GM19452 (cell line): Measurements from ENCODE around the gene MRPS12.
"Not testable (repeated sequence)": the region's sequence is repeated elsewhere in the genome, so short reads cannot be mapped to it uniquely, and the experiment has no call there.

Experiments
- ATAC-seq: cut with Tn5 transposase; IDR thresholded peaks from one replicate; pipeline ENCODE4 v1.9.1; 2021; ENCODE audit not compliant: unreplicated experiment

MRPS12 gene

DNA sequence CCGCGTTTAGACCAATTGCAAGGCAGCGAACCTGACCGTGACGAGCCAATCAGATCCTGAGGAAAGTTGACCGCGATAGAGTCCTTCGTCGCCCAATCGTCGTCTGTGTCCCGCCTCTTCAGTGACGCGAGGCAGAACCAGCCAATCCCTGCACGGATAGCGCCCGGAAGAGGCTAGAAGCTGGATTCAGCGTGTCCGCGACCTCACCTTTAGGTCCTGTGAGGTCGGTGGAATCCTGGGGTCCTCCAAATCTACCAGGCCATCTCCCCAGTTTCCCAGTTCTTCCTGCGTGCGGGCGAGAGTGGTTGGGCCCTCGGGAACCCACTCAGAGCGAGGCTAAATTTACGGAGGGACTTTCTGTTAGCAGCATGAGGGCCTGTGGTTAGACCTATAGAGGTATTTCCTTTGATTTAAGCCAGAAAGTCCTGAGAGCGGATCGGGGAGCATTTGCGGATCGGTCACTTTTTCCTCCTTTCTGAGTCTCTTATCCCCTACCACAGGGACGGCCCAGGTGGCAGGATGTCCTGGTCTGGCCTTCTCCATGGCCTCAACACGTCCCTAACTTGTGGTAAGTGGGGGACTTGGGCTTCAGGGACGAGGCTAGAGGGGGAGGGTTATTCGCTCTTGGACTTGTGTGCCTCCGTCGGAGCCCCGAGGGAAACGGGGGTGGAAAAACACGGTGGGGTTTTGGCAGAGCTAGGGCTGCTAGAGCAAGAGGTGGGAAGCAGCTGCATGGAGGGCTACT lies at the start of gene MRPS12:
Gene MRPS12, plus strand, starts transcription at position 169 of the 745 bp plus-strand sequence. Its CDS starts 351 bp downstream, at position 520.
- ATAC-seq, result peak; percentile 92

DNA sequence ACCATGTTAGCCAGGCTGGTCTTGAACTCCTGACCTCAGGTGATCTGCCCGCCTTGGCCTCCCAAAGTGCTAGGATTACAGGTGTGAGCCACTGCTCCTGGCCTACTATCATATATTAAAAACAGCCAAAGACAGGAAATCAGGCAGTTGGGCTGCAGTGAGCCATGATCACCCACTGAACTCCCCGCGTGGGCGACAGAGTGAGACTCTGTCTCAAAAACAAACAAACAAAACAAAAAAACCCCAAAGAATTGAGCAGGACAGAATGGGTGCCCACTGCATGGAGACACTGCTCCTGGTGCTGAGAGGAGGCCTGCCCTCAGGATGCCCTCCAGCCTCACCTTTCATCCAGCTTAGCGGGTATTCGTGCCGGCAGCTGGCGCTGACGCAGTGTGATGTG lies 47.5 kb upstream of the MRPS12 start:
- no peak for ATAC-seq

DNA sequence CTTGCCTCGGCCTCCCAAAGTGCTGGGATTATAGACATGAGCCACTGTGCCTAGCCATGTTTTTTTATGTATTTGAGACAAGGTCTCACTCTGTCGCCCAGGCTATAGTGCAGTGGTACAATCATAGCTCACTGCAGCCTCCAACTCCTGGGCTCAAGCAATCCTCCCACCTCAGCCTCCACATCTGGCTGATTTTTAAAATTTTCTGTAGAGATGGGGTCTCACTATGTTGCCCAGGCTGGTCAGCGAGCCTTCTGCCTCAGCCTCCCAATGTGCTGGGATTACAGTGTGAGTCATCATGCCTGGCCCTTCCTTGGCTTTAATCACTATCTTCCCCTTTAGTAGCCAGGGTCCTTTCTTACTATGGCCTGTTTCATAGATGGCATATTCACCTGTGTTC lies 46.1 kb upstream of the MRPS12 start:
- not testable (repeated sequence) for ATAC-seq

DNA sequence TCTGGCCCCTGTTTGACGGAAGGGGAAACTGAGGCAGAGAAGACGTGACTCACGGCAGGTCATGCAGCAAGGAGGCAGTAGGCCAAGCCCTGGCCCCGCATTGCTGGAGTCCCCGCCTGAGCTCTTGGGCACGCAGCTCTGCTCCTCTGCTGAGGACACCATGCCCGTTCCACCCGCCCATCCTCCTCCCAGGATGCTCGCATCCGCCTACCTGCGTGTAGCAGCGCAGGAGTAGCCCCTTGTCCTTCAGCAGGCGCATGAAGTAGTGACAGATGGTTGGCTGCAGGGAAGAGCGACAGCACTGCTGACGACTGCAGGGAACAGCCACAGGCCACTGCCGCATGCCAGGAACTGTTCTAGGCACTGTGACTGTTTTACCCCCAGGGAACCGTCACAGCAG lies 41.9 kb upstream of the MRPS12 start:
- ATAC-seq, result no peak

DNA sequence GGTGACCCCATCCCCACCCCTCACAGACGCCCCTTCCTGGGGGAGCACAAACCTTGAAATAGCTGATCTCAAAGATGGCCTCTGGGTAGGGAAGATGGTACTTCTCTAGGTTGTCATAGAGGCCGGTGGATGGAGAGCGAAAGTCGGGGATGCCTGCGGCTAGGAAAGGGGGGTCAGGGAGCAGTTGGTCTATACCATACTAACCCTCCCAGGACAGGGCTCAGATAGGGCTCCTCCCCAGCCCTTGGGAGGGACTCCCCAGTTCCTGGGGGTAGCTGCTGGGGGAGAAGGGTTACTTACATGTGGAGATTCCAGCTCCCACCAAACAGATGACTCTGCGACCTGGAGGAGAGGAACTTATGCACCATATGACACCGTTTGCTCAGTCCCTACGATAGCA lies 40.9 kb upstream of the MRPS12 start:
- no peak for ATAC-seq

DNA sequence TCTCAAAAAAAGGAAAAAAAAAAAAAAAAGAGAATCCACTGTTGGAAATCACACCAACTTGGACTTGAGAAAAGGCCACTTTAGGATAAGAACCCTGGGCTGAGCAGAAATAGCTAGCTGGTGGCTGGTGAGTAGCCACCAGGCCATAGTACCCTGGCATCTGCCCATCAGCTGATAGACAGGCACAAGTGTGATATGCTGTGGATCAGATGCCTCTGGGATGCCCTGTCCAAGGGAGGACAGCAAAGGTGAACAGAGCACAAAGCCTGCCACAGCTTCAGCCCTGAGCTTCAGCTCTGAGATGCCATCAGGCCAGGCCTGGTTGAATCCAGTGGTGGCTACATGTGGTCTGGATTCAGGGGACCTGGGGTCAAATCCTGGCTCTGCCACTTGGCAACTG lies 40.1 kb upstream of the MRPS12 start:
- ATAC-seq, result no peak

DNA sequence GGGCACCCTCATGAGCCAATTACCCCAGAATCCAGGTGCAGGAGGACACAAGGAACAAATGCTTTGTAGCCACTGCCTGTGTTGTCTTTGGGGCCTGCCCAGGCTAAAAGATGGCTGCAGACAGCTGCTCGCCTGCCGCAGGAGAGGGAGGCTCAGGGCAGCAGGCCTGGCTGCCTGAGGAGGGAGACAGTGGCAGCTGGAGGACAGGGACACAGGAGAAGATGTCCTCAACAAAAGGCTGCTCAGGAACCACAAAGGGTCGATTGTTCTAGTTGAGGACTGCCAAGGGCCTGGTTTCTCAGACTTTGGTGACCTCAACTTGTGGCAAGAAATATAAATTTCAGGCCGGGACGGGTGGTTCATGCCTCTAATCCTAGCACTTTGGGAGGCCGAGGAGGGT lies 39.0 kb upstream of the MRPS12 start:
- ATAC-seq, result no peak

DNA sequence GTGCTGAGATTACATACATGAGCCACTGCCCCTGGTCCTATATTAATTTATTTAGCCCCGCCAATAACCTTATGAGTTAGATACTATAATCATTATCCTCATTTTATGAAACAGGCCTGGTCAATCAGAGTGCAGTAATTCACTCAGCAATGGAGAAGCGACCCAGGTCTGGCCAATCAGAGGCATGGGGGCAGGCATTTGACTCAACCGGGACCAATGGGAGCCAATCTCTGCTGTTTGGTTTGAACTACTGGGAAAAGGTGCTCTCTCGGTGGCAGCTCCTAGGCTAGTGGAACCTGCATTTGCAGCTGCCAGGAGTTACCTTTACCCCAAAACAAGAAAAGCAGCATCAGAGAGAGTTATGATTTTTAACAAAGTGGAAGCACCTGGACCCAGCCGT lies 37.9 kb upstream of the MRPS12 start:
- no peak for ATAC-seq

DNA sequence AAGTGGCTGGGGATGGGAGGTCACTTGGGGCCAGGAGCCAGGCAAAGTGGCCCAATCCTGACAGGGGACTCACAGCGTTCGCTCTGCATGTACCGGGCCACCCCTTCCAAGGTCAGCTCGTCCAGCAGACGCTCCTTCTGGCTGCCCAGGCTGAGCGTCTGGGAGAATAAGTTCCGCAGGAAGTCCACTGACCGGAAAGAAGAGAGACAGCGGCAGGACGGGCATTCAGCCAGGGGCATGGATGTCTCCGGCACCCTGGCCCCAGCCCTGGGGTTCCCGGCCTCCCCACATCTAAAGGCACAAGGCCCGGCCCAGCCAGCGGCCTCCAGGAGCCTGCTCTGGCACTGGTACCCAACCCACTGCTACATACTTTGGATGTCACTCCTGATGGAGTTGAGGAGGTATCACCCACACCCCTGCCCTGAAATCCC lies 37.4 kb upstream of the MRPS12 start:
- no peak for ATAC-seq

DNA sequence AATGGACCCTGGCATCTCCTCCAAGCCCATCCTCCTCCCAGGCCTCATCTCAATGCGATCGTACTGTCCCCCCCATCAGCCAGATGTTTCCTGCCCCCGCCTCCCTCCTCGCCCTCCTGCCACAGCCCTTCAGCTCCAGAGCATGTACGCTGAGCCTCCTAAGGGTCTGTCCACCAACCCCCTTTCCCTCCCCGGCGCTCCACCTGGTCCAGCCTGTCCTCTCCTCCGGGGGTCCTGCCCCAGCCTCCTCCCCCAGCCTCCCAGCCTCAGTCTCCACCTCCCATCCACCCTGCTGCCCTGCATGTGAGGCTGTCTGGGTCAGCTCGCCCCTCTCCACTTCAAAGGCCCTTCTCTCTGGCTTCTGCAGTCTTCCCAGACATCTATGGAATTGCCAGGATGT lies 35.8 kb upstream of the MRPS12 start:
- no peak for ATAC-seq

DNA sequence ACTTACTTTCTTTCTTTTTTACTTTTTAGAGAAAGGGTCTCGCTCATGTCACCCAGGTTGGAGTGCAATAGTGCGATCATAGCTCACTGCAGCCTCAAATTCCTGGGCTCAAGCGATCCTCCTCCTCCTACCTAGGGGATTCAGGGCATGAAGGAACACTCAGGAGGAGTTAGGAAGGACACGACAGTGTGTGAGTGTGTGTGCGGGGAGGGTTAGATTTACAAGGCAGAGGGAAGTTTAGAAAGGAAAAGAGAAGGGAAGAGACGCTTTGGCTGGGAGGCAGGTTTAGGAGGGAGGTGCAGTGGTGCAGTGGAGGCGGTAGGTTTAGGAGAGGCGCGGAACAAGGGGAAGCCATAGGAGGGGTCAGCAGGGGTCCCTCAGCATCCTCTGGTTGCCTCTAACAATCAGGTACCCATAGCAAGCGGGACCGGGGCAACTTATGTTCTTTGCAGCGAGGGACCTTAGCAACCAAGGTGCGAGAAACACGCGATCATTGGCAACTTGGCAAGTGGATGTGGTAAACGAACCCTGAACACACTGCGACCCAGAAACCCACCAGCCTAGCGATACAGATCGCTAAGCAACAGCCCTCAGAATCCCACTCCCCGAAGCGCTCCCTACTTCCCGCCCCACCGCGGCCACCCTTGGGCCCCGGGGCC lies 31.8 kb upstream of the MRPS12 start:
- ATAC-seq, result no peak

DNA sequence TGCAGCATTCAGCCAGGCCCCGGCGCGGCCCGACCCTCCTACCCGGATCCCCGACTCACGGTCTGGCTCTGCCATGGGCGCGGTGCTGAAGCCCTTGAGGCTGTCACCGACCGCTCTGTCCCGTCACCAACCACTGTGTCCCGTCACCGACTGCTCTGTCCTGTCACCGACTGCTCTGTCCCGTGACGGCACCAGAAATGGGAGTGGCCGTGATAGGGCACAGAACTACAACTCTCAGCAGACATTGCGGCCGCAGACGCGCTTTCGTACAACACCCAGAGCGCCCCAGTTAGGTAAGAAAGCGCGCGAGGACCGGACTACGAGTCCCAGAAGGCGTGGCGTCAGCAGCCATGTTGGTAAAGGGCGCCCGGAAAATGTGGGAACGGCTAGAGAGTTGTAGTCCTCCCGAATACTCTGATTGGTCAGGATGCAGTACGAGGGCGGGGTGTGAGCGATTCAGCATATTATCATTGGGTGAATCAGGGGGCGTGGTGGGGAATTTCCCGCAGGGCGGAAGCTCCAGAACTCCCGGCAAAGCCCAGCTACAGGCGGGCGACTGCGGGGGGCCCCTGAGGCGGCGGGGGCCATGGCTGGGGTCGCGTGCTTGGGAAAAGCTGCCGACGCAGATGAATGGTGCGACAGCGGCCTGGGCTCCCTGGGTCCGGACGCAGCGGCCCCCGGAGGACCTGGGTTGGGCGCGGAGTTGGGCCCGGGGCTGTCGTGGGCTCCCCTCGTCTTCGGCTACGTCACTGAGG lies 31.1 kb upstream of the MRPS12 start, which contains the start of the genes NFKBIB and SIRT2:
Gene NFKBIB, plus strand, starts transcription at position 523 of the 755 bp plus-strand sequence. Its CDS starts 64 bp downstream, at position 587.
Gene SIRT2, minus strand, starts transcription at position 172 of the 755 bp plus-strand sequence. Its CDS starts 97 bp downstream, at position 75.
- ATAC-seq, result peak; percentile 90

DNA sequence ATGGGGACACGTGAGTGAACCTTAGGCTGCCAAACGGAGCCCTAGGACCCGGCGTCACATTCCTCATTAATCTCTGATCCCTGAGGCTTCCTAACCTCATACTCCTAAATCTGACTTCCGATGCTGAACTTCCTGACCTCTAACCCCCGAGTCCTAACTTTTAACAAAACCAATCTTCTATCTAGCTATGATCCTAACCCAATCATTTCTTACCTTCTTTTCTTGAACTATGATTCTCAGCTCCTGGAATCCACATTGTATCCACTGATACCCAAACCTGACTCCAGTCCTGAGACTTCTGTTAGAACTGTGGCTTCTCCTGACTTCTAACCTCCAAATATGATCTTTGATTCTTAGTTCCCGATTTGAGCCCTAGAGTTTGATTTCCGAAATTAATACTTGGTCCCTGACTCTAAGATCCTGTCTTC lies 30.5 kb upstream of the MRPS12 start:
- no peak for ATAC-seq

DNA sequence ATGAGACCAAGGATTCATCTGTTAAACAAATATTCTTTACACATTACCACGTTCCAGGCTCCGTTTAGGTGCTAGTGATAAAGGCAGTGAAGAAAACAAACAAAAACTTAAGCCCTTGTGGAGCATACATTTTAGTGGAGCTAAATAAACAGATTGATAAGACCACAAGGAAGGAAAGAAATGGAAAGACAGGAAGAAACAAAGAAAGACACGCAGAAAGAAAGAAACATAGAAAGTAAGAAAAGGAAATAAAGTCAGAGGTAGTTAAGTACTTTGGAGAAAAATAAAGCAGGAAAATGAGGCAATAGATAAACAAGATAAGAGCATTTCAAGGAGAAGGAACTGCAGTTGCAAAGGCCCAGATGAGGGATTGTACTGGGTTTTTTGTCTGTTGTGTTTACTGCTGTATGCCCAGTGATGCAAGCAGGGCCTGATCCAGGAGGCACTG lies 30.0 kb upstream of the MRPS12 start:
- ATAC-seq, result no peak

DNA sequence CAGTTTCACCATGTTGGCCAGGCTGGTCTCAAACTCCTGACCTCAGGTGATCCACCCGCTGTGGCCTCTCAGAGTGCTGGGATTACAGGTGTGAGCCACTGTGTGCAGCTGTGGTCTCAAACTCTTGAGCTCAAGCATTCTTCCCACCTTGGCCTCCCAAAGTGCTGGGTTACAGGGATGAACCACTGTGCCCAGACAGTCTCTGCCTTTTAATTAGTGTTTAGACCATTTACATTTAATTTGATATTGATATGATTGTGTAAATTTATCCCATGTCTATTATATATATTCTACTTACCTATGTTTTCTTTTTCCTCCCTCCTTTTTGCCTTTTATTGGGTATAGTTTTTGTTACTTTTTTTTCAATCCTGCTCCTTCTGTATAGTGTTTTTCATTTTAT lies 29.1 kb upstream of the MRPS12 start:
- ATAC-seq, result no peak

DNA sequence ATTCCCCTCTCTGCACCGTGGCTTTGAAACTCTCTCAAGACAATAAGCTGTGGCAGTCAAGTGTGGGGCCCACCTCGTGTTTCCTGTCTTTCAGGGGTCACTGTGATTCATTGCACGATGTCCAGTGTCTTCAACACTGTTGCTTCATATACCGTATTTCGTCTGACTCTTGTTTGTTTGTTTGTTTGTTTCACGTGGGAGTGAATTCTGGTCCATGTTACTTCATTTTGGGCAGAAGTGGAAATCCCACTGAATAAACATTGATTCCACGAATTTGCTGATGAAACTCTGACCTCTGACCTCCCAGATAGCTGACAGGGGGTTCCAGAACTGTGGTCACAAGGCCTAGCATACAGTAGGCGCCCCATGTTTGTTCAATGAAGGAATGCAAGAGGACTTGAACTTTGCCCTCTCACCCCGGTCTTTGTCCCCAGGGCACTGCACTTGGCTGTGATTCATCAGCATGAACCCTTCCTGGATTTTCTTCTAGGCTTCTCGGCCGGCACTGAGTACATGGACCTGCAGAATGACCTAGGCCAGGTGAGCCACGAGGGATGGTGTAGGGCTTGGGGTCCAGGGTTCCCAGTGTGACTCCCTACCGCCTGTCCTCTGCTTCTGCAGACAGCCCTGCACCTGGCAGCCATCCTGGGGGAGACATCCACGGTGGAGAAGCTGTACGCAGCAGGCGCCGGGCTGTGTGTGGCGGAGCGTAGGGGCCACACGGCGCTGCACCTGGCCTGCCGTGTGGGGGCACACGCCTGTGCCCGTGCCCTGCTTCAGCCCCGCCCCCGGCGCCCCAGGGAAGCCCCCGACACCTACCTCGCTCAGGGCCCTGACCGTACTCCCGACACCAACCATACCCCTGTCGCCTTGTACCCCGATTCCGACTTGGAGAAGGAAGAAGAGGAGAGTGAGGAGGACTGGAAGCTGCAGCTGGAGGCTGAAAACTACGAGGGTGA lies 25.9 kb upstream of the MRPS12 start:
- ATAC-seq, result no peak

DNA sequence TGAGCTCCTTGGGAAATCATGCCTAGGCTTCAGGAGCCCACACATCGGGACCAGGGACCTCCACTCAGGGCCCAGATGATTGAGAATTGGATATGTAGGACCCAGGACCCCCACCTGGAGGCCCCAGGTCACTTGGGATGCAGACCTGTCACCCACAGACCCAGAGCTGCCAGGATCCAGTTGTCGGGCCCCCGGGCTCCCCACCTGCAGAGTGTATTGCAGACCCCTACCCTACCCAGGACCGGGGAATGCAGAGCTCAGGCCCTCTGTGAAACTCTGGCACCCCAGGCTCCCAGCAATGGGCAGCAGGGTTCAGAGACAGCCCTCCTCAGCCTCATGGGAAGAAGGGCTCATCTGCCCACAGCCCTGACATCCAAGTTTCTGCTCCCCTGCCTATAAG lies 25.1 kb upstream of the MRPS12 start:
- ATAC-seq, result no peak

DNA sequence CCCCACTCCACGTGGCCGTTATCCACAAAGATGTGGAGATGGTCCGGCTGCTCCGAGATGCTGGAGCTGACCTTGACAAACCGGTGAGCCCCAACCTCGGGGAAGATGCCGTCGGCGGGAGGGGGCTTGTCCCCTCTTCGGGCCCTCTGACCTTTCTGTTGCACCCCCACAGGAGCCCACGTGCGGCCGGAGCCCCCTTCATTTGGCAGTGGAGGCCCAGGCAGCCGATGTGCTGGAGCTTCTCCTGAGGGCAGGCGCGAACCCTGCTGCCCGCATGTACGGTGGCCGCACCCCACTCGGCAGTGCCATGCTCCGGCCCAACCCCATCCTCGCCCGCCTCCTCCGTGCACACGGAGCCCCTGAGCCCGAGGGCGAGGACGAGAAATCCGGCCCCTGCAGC lies 23.5 kb upstream of the MRPS12 start:
- ATAC-seq, result no peak

DNA sequence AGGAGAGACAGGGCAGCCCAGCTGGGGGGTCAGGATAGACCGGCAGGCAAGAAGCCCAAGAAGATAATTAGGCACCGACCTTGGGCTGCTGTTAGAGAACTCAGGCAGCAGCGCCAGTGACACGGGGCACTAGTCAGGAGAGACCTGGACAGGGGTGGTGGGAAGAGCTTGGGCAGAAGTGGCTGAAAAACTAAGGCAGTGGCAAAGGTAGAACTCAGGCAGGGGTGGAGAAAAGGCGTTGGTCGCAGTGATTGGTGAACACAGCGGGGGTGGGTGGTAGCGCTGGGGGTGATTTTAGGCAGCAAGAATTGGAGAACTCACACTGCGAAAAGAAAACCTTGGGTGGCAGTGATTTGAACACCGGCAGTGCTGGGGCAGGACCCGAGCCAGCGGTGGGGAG lies 23.1 kb upstream of the MRPS12 start:
- ATAC-seq, result no peak

DNA sequence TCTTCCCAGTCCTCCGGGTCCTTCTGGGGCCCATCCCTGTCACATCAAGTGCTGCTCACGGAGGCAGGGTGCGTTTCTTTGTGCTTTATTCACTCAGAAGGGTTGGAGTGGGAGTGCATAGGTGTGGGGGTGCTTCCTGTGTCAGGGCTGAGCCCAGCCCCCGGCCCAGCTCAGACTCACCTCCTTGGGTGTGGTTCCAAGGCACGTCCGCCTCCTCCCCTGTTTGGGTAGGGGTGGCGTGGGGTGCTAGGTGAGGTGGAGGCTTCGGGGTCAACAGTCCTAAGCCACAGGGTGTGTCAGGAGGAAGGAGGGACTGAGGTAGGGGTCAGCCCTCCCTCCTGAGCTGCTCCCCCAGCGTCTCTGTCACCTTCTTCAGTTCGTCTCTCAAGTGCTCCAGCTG lies 21.8 kb upstream of the MRPS12 start:
- ATAC-seq, result no peak
